ENCODE results near the gene CGB2. TPM values are rescaled to one million over a fixed set of nuclear protein-coding genes. Genes with fewer than 3 reads are reported as not detected.
A peak's percentile ranks its signal among the peaks of the same experiment; 100 is the strongest.
"Not testable (repeated sequence)": the region's sequence is repeated elsewhere in the genome, so short reads cannot be mapped to it uniquely, and the experiment has no call there.

Gene CGB2
- total RNA-seq, 3 donors from 2014 or later (not counting 1 experiment from before 2014, with no cell fraction given) = not detected

DNA sequence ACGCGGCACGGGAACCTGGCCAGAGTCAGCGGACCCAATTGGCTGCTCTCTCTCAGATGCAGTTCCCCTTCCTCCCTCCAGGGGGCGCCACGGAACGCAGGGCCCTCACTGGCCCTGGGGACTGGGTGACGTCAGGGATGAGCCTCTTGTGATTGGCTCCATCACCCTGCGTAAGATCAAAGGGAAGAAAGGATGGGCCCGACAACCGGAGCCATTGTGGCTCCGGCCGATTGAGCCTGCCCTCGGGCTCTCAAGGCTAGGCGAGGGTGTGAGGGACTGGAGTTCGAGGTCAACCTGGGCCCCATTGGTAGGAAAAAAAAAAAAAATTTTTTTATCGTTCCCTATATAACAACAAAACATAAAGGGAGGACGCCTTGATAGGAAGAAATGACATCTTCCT is 5.1 kb downstream of the CGB2 start, which contains the start of gene CGB1:
CGB1 (minus strand) TSS at position 81 of the 400 bp plus-strand sequence. CDS start 184 bp downstream, outside the sequence.
- peak in 1 of 2 donors; percentile 49 for DNase-seq
- H3K36me3 Mint-ChIP-seq; H3K4me3 ChIP-seq (ENCODE audit: low read length); H3K4me3 Mint-ChIP-seq; H3K27ac ChIP-seq (ENCODE audit: low read length); H3K9me3 ChIP-seq (ENCODE audit: control insufficient read depth, insufficient read depth, low read length); intact Hi-C loops (cut with micrococcal nuclease); H3K4me1 Mint-ChIP-seq; H3K27me3 Mint-ChIP-seq (ENCODE audit: low read depth in 2 of 2); H3K27me3 ChIP-seq (ENCODE audit: control insufficient read depth, insufficient read depth, low read length); H3K4me1 ChIP-seq (ENCODE audit: control insufficient read depth, insufficient read depth, low read length); ATAC-seq; H3K9me3 Mint-ChIP-seq; H3K36me3 ChIP-seq (ENCODE audit: control insufficient read depth, insufficient read depth, low read length); H3K27ac Mint-ChIP-seq: not testable (repeated sequence)
- 60% methylated on average over 9 of the region's 18 CpGs for WGBS (ENCODE audit: insufficient coverage)

DNA sequence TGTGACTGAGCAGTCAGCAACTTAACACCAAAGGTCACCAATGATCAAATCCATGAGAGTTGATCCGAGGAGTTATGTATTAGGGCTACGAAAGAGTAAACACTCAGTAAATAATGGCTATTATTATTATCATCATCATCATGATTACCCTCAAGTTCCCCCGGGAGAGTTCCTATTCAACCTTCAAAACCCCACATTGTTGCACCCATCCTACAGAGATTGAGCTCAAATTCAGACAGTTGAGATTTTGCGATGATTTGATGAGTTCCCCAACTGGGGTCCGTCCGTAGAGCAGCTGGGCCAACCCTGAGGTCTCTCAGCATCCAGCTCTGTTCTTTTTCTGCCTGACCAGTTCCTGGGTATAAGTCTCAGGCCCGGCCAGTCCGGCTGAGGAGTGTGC is 6.4 kb downstream of the CGB2 start:
- H3K36me3 ChIP-seq (ENCODE audit: control insufficient read depth, insufficient read depth, low read length); H3K27ac ChIP-seq (ENCODE audit: low read length); H3K36me3 Mint-ChIP-seq; H3K27me3 Mint-ChIP-seq (ENCODE audit: low read depth in 2 of 2); H3K4me1 ChIP-seq (ENCODE audit: control insufficient read depth, insufficient read depth, low read length); H3K4me1 Mint-ChIP-seq; H3K4me3 ChIP-seq (ENCODE audit: low read length); ATAC-seq; H3K27ac Mint-ChIP-seq; intact Hi-C loops (cut with micrococcal nuclease); H3K9me3 Mint-ChIP-seq; H3K4me3 Mint-ChIP-seq; H3K9me3 ChIP-seq (ENCODE audit: control insufficient read depth, insufficient read depth, low read length); H3K27me3 ChIP-seq (ENCODE audit: control insufficient read depth, insufficient read depth, low read length); DNase-seq: not testable (repeated sequence)
- WGBS (ENCODE audit: insufficient coverage) = 100% methylated on average over 2 of the region's 8 CpGs

DNA sequence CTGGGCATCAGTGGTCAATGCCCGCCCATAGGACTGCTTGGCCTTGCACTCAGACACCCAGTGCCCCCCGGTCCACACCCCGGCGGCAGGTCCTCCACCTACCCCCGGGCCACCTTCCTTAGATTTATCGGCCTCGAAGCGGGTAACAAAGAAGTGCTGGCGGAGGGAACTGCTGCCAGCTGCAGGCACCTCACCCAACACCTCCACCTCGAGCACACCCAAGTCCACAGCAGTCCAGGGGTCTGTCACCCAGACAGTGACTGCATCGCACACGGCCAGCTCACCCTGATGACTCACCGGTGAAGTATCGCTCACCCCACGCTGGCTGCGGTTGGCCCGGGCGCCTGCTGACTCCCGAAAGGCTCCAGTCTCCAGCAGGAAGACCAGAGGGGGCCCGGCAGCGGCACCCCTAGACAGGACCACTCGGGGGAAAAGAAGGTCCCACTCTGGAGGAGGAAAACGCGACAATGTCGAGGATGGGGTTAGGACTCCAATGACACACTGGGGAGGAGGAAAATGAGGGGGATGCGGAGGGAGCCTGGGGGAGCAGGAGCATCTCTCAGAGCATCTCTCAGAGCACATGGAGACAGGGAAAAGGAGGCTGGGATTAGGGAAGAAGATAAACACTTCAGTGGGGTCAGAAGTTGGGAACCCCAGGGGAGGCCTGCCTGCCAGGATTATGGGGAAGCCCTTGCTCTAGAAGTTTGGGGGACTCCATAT is 7.0 kb downstream of the CGB2 start:
- H3K9me3 Mint-ChIP-seq; H3K27ac Mint-ChIP-seq; H3K9me3 ChIP-seq (ENCODE audit: control insufficient read depth, insufficient read depth, low read length); H3K36me3 ChIP-seq (ENCODE audit: control insufficient read depth, insufficient read depth, low read length); ATAC-seq; H3K4me1 Mint-ChIP-seq; H3K27me3 ChIP-seq (ENCODE audit: control insufficient read depth, insufficient read depth, low read length); H3K4me3 ChIP-seq (ENCODE audit: low read length); intact Hi-C loops (cut with micrococcal nuclease); H3K27ac ChIP-seq (ENCODE audit: low read length); H3K27me3 Mint-ChIP-seq (ENCODE audit: low read depth in 2 of 2); DNase-seq; H3K4me3 Mint-ChIP-seq; H3K36me3 Mint-ChIP-seq; H3K4me1 ChIP-seq (ENCODE audit: control insufficient read depth, insufficient read depth, low read length): not testable (repeated sequence)
- 88% methylated on average over 26 of the region's 26 CpGs for WGBS (ENCODE audit: insufficient coverage)

GRCh38 chr19:49039736-49040135 is 8.0 kb downstream of the CGB2 start:
- H3K4me1 Mint-ChIP-seq; H3K9me3 ChIP-seq (ENCODE audit: control insufficient read depth, insufficient read depth, low read length); H3K9me3 Mint-ChIP-seq; H3K36me3 Mint-ChIP-seq; H3K4me3 ChIP-seq (ENCODE audit: low read length); DNase-seq; H3K4me1 ChIP-seq (ENCODE audit: control insufficient read depth, insufficient read depth, low read length); H3K27me3 ChIP-seq (ENCODE audit: control insufficient read depth, insufficient read depth, low read length); H3K27ac Mint-ChIP-seq; intact Hi-C loops (cut with micrococcal nuclease); H3K27ac ChIP-seq (ENCODE audit: low read length); ATAC-seq; H3K27me3 Mint-ChIP-seq (ENCODE audit: low read depth in 2 of 2); H3K36me3 ChIP-seq (ENCODE audit: control insufficient read depth, insufficient read depth, low read length); H3K4me3 Mint-ChIP-seq: not testable (repeated sequence)
- WGBS (ENCODE audit: insufficient coverage) = 82% methylated on average over 2 of the region's 9 CpGs

DNA sequence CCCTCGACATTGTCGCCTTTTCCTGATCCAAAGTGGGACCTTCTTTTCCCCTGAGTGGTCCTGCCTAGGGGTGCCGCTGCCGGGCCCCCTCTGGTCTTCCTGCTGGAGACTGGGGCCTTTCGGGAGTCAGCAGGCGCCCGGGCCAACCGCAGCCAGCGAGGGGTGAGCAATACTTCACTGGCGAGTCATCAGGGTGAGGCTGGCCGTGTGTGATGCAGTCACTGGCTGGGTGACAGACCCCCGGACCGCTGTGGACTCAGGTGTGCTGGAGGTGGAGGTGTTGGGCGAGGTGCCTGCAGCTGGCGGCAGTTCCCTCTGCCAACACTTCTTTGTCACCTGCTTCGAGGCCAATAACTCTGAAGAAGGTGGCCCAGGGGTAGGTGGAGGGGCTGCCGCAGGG is 10.5 kb downstream of the CGB2 start:
- intact Hi-C loops (cut with micrococcal nuclease) = no loop called here
- Histone ChIP-seq H3K9me3 (ENCODE audit: control insufficient read depth, insufficient read depth, low read length) (no peaks in the 10 kb centered on the region), H3K27me3 (ENCODE audit: control insufficient read depth, insufficient read depth, low read length) (no peaks in the 10 kb centered on the region), H3K27ac (ENCODE audit: low read length) (no peak overlapping the region), H3K36me3 (ENCODE audit: control insufficient read depth, insufficient read depth, low read length) (no peaks in the 10 kb centered on the region), H3K4me1 (ENCODE audit: control insufficient read depth, insufficient read depth, low read length) (no peaks in the 10 kb centered on the region), H3K4me3 (ENCODE audit: low read length) (no peak overlapping the region)
- Mint-ChIP-seq H3K27ac (no peak overlapping the region), H3K27me3 (ENCODE audit: low read depth in 2 of 2) (no peaks in the 10 kb centered on the region), H3K4me3 (no peak overlapping the region), H3K4me1 (no peaks in the 10 kb centered on the region), H3K36me3 (no peaks in the 10 kb centered on the region), H3K9me3 (no peaks in the 10 kb centered on the region)
- 86% methylated on average over 16 of the region's 17 CpGs for WGBS (ENCODE audit: insufficient coverage)
- DNase-seq (no peak), ATAC-seq (no peak)
- TF ChIP-seq, protein P1, sequence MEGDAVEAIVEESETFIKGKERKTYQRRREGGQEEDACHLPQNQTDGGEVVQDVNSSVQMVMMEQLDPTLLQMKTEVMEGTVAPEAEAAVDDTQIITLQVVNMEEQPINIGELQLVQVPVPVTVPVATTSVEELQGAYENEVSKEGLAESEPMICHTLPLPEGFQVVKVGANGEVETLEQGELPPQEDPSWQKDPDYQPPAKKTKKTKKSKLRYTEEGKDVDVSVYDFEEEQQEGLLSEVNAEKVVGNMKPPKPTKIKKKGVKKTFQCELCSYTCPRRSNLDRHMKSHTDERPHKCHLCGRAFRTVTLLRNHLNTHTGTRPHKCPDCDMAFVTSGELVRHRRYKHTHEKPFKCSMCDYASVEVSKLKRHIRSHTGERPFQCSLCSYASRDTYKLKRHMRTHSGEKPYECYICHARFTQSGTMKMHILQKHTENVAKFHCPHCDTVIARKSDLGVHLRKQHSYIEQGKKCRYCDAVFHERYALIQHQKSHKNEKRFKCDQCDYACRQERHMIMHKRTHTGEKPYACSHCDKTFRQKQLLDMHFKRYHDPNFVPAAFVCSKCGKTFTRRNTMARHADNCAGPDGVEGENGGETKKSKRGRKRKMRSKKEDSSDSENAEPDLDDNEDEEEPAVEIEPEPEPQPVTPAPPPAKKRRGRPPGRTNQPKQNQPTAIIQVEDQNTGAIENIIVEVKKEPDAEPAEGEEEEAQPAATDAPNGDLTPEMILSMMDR (IDR thresholded peaks at IDR 0.05) = no peak

DNA sequence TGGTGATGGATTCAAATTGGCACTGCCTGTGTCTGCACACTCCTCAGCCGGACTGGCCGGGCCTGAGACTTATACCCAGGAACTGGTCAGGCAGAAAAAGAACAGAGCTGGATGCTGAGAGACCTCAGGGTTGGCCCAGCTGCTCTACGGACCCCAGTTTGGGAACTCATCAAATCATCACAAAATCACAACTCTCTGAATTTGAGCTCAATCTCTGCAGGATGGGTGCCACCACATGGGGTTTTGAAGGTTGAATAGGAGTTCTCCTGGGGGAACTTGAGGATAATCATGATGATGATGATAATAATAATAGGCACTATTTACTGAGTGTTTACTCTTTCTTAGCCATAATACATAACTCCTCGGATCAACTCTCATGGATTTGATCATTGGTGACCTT is 11.0 kb downstream of the CGB2 start:
- H3K36me3 Mint-ChIP-seq; H3K27me3 Mint-ChIP-seq (ENCODE audit: low read depth in 2 of 2); H3K9me3 ChIP-seq (ENCODE audit: control insufficient read depth, insufficient read depth, low read length); H3K4me1 ChIP-seq (ENCODE audit: control insufficient read depth, insufficient read depth, low read length); ATAC-seq; H3K27ac ChIP-seq (ENCODE audit: low read length); H3K27me3 ChIP-seq (ENCODE audit: control insufficient read depth, insufficient read depth, low read length); H3K9me3 Mint-ChIP-seq; H3K36me3 ChIP-seq (ENCODE audit: control insufficient read depth, insufficient read depth, low read length); H3K27ac Mint-ChIP-seq; DNase-seq; H3K4me3 ChIP-seq (ENCODE audit: low read length); intact Hi-C loops (cut with micrococcal nuclease); H3K4me1 Mint-ChIP-seq; H3K4me3 Mint-ChIP-seq: not testable (repeated sequence)
- no CpG with 5 or more reads among the region's 4 CpGs for WGBS (ENCODE audit: insufficient coverage)

GRCh38 chr19:49043548-49043947 is 11.9 kb downstream of the CGB2 start, which contains the start of gene CGB5:
Gene CGB5, plus strand, starts transcription at chr19:49043848. Its CDS starts 362 bp downstream, at chr19:49044210.
- H3K36me3 ChIP-seq (ENCODE audit: control insufficient read depth, insufficient read depth, low read length); H3K4me1 Mint-ChIP-seq; H3K4me1 ChIP-seq (ENCODE audit: control insufficient read depth, insufficient read depth, low read length); H3K27ac Mint-ChIP-seq; H3K27me3 ChIP-seq (ENCODE audit: control insufficient read depth, insufficient read depth, low read length); H3K36me3 Mint-ChIP-seq; H3K27ac ChIP-seq (ENCODE audit: low read length); DNase-seq; H3K9me3 Mint-ChIP-seq; ATAC-seq; H3K27me3 Mint-ChIP-seq (ENCODE audit: low read depth in 2 of 2); intact Hi-C loops (cut with micrococcal nuclease); H3K4me3 ChIP-seq (ENCODE audit: low read length); H3K9me3 ChIP-seq (ENCODE audit: control insufficient read depth, insufficient read depth, low read length); H3K4me3 Mint-ChIP-seq: not testable (repeated sequence)
- WGBS (ENCODE audit: insufficient coverage) = 77% methylated on average over 13 of the region's 15 CpGs

All from natural killer cell (primary cell).